Mesothelial cell of epicardium (in vitro differentiated cells): ENCODE measurements around the gene MT1F. TPM values are rescaled to one million over a fixed set of nuclear protein-coding genes. Genes with fewer than 3 reads are reported as not detected.
"Not testable (repeated sequence)": the region's sequence is repeated elsewhere in the genome, so short reads cannot be mapped to it uniquely, and the experiment has no call there.

ENCODE experiments used
- DNase-seq, 2 experiments: peaks; one replicate each; pipeline ENCODE4 v3.0.0; 2021; ENCODE audit warnings: low spot score in 2 of 2; ENCODE audit not compliant: unreplicated experiment in 2 of 2
- H3K27ac Mint-ChIP-seq: 2 replicates; pipeline ENCODE4 v1.8.0; 2021; ENCODE audit warnings: mixed read lengths
- H3K27me3 Mint-ChIP-seq: 2 replicates; pipeline ENCODE4 v1.8.0; 2021; ENCODE audit warnings: low read depth, mixed read lengths
- H3K36me3 Mint-ChIP-seq: 2 replicates; pipeline ENCODE4 v1.8.0; 2021; ENCODE audit warnings: mixed read lengths
- H3K4me1 Mint-ChIP-seq: 2 replicates; pipeline ENCODE4 v1.8.0; 2021; ENCODE audit warnings: mixed read lengths
- H3K4me3 Mint-ChIP-seq: 2 replicates; pipeline ENCODE4 v1.8.0; 2021; ENCODE audit warnings: mild to moderate bottlenecking, moderate library complexity, mixed read lengths
- H3K9me3 Mint-ChIP-seq: 2 replicates; pipeline ENCODE4 v1.8.0; 2021; ENCODE audit warnings: mixed read lengths
- CTCF ChIP-seq: fragments of 200-600 bp; sonication (generic); IDR thresholded peaks from one replicate; pipeline ENCODE4 v1.5.0; 2021; ENCODE audit warnings: antibody characterized with exemption; ENCODE audit not compliant: unreplicated experiment
- total RNA-seq: library from RNA; stranded (reverse); gene quantifications from 3 replicates; pipeline ENCODE4 v1.2.1, GENCODE V29; 2021

Gene MT1F
- total RNA-seq, 1 donor from 2014 or later: 0.63 TPM

GRCh38 chr16:56662357-56663354, 4.9 kb downstream of the MT1F start:
- no peaks in the 10 kb centered on the region for H3K36me3 Mint-ChIP-seq
- H3K9me3 Mint-ChIP-seq: no peaks in the 10 kb centered on the region
- peaks cover 13% of the 10 kb centered on the region for H3K4me1 Mint-ChIP-seq
- peaks cover 99% of the 10 kb centered on the region for H3K27me3 Mint-ChIP-seq
- no peak overlapping the region for H3K27ac Mint-ChIP-seq
- H3K4me3 Mint-ChIP-seq: peak overlapping the region; percentile 59
- DNase-seq: no peak
- TF ChIP-seq CTCF: no peak

GRCh38 chr16:56664506-56664905, 6.7 kb downstream of the MT1F start:
- no peak for DNase-seq
- Mint-ChIP-seq H3K27me3 (peaks cover 98% of the 10 kb centered on the region), H3K4me3 (no peak overlapping the region), H3K9me3 (no peaks in the 10 kb centered on the region), H3K36me3 (no peaks in the 10 kb centered on the region), H3K4me1 (peaks cover 8% of the 10 kb centered on the region), H3K27ac (no peak overlapping the region)
- TF ChIP-seq CTCF: no peak

GRCh38 chr16:56665286-56666261, 7.8 kb downstream of the MT1F start:
- H3K27ac Mint-ChIP-seq, H3K9me3 Mint-ChIP-seq, DNase-seq, H3K4me1 Mint-ChIP-seq, H3K36me3 Mint-ChIP-seq, H3K4me3 Mint-ChIP-seq: not testable (repeated sequence)
- H3K27me3 Mint-ChIP-seq: peaks cover 98% of the 10 kb centered on the region

GRCh38 chr16:56667581-56668571, 10.1 kb downstream of the MT1F start, which contains the start of gene MT1G:
Gene MT1G (minus strand): TSS chr16:56668065. CDS start chr16:56667993, 72 bp downstream.
- Mint-ChIP-seq H3K27ac (no peak within 1 kb of the TSS), H3K4me1 (peaks cover 3% of the 10 kb centered on the region), H3K4me3 (no peak within 1 kb of the TSS), H3K9me3 (no peaks in the 10 kb centered on the region), H3K27me3 (peaks cover 99% of the 10 kb centered on the region), H3K36me3 (no peaks in the 10 kb centered on the region)
- TF ChIP-seq CTCF: no peak
- DNase-seq: no peak

- H3K4me3 Mint-ChIP-seq: no peak within 1 kb of the TSS
- no peaks in the 10 kb centered on the region for H3K9me3 Mint-ChIP-seq
- TF ChIP-seq CTCF: no peak
- H3K27ac Mint-ChIP-seq: no peak within 1 kb of the TSS
- H3K4me1 Mint-ChIP-seq: peaks cover 3% of the 10 kb centered on the region
- H3K27me3 Mint-ChIP-seq: peaks cover 99% of the 10 kb centered on the region
- H3K36me3 Mint-ChIP-seq: no peaks in the 10 kb centered on the region
- DNase-seq: no peak
Measured at GRCh38 chr16:56669005-56669839, 11.5 kb downstream of the MT1F start, which contains the start of gene MT1H. Gene MT1H (plus strand): TSS chr16:56669814. CDS start chr16:56669885, 71 bp downstream.
